ENCODE results near the gene FAM162A.

Gene FAM162A

GRCh38 chr3:122382888-122383666 lies 905 bp upstream of the FAM162A start, which contains the start of gene MIX23:
TSS of gene MIX23 (minus strand) at chr3:122383231. CDS start at chr3:122383224, 7 bp downstream.
- in situ Hi-C loops (cut with MboI; ENCODE audit: low sequenced_read_pairs): loop anchor here (25.0 kb wide), 1 partner anchor 304 kb away; the partner anchor contains the start of gene PARP14

- in situ Hi-C loops (cut with MboI; ENCODE audit: low sequenced_read_pairs): loop anchor here (25.0 kb wide), 1 partner anchor 300 kb away; the partner anchor contains the start of gene PARP14
Observed at GRCh38 chr3:122387709-122388108, 3.7 kb downstream of the FAM162A start.

DNA sequence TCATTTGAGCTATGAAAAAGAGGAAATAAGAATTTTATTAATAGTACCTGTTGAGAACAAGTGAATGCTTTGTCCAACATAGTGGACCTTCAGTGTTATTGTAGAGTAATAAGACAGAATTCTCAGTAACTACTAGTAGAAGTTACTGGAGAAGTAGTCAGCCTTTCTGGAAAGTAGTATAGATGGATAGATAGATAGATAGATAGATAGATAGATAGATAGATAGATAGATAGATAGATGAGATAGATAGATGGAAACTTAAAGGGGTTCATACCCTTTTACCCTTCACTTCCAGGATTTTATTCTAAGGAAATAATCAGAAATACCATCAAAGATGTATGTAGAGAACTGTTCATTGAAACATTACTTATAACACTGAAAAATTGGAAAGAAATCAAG lies 5.2 kb downstream of the FAM162A start:
- in situ Hi-C loops (cut with MboI; ENCODE audit: low sequenced_read_pairs): loop anchor here (25.0 kb wide), 1 partner anchor 298 kb away; the partner anchor contains the start of gene PARP14

DNA sequence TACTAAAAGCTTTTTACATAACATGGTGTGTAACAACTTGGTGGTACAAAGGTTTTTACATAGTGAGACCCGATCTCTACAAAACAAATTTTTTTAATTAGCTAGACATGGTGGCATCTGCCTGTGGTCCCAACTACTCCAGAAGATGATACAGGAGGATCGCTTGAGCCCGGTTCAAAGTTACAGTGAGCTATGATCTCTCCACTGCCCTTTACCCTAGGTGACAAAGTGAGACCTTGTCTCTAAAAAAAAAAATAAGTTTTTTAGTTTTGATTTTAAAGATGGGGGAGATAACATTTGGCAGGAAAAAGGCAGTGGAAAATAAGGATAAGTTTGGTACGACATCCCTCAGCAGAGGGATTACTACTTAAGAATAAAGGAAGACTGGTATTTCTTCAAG lies 5.9 kb downstream of the FAM162A start:
- in situ Hi-C loops (cut with MboI; ENCODE audit: low sequenced_read_pairs): loop anchor here (25.0 kb wide), 1 partner anchor 297 kb away; the partner anchor contains the start of gene PARP14

DNA sequence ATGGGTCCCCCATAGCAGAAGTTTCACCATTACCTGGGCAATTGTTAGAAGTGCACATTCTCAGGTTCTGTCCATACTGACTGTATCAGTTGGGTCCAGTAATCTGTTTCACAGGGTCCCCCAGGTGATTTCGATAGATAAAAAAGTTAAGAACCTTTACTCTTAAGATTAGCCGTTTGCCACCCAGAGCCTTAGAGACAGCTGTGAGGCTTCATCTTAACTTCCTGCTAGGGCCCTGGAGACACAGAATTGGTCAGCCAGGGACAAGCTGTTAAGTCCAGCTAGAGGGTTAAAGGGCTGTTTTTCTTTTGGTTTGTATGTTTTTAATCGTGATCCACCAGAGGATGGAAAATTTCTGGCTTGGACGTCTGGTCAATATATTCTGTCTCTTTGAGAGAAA lies 6.7 kb downstream of the FAM162A start:
- in situ Hi-C loops (cut with MboI; ENCODE audit: low sequenced_read_pairs): loop anchor here (25.0 kb wide), 1 partner anchor 297 kb away; the partner anchor contains the start of gene PARP14

- in situ Hi-C loops (cut with MboI; ENCODE audit: low sequenced_read_pairs): loop anchor here (25.0 kb wide), 1 partner anchor 295 kb away; the partner anchor contains the start of gene PARP14
Observed at GRCh38 chr3:122391681-122392446, 7.9 kb downstream of the FAM162A start.

DNA sequence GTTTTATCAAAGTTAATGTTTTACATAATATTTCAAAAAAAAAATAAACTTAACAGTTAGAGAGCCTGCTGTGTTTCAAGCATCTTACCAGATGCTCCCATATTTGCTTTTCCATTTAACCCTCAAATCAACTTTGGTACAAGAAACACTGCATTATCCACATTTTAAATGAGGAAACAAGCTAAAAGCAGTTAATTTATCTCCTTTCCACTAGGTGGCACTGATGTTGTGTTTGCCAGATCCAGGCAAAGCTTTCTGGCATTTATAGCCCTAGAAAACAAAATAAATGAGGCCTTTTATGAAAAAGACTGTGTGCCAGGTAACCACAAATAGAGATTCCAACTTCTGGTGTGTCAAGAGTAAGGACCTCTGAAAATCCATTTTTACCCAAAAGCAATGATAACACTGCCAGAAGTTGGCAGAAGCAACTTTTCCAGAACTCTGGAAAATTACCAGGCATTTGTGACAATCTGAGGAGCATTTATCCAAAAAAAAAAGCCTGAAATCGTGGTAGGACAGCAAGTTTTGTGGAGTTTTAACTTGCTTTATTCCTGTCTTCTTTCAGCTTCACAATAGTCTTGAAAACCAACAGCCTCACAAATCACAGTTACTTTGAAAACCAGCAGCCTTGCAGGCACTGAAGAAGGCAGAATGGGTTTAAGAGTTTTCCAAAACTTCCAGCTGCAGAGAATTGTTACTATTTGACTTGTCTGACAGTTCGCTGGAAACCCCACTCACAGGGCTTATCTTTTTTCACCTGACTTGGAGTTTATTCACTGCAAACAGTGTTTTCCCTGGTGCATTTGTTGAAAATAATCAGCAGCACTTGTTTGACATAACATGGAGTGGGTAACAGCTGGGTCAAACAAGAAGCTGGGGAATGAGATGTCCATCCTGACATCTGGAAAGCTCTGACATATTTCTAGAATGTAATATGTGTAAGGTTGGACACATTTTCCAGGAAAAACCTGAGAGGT lies 9.2 kb downstream of the FAM162A start:
- in situ Hi-C loops (cut with MboI; ENCODE audit: low sequenced_read_pairs): loop anchor here (25.0 kb wide), 1 partner anchor 294 kb away; the partner anchor contains the start of gene PARP14

- in situ Hi-C loops (cut with MboI; ENCODE audit: low sequenced_read_pairs): loop anchor here (25.0 kb wide), 1 partner anchor 293 kb away; the partner anchor contains the start of gene PARP14
Observed at GRCh38 chr3:122394173-122394572, 10.2 kb downstream of the FAM162A start.

DNA sequence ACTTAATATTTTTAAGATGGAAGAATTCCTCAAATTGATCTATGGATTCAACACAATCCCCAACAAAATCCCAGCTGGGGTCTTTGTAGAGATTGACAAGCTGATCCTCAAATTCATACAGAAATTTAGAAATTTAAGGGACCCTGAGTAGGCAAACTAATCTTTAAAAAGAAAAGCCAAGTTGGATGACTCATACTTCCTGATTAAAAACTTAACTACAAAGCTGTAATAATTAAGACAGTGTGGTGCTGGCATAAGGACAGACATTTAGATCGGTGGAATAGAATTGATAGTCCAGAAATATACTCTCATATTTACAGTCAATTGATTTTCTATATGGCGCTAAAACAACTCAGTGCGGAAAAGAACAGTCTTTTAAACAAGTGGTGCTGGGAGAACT lies 11.6 kb downstream of the FAM162A start:
- in situ Hi-C loops (cut with MboI; ENCODE audit: low sequenced_read_pairs): loop anchor here (25.0 kb wide), 1 partner anchor 292 kb away; the partner anchor contains the start of gene PARP14

DNA sequence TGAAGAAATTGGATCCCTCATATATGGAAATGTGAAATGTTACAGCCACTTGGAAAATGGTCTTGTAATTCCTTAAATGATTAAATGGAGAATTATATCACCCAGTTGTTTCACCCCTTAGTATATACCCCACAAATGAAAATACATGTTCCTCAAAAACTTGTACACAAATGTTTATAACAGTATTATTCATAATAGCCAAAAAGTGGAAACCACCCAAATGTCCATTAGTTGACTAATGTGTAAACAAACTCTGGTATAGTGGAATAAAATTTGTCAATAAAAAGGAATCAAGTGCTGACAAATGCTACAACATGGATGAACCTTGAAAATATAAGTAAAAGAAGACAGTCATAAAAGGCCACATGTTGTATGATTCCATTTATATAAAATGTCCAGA lies 12.5 kb downstream of the FAM162A start:
- in situ Hi-C loops (cut with MboI; ENCODE audit: low sequenced_read_pairs): loop anchor here (25.0 kb wide), 1 partner anchor 291 kb away; the partner anchor contains the start of gene PARP14

DNA sequence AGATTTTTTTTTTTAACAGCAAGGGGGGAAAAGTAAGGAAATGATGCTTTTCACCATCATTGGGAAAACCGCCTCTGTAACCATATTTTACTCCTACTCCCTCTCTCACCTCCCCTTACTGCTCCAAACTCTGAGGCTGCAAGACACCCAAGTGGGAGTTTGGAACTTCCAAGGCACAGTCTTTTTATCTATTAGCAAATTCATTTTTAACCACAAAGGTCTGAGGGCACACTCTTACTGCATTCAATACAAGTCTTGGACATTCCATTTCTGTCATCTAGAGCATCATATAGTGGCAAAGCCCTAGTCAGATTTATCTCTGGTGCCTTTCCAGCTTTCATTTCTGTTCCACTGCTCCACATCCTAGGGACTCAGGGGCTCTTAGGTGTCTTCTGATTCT lies 13.2 kb downstream of the FAM162A start:
- in situ Hi-C loops (cut with MboI; ENCODE audit: low sequenced_read_pairs): loop anchor here (25.0 kb wide), 1 partner anchor 290 kb away; the partner anchor contains the start of gene PARP14

- in situ Hi-C loops (cut with MboI; ENCODE audit: low sequenced_read_pairs): loop anchor here (25.0 kb wide), 1 partner anchor 288 kb away; the partner anchor contains the start of gene PARP14
Observed at GRCh38 chr3:122398920-122399319, 14.9 kb downstream of the FAM162A start.

GRCh38 chr3:122403489-122403888 lies 19.5 kb downstream of the FAM162A start:
- in situ Hi-C loops (cut with MboI; ENCODE audit: low sequenced_read_pairs): no loop called here

- in situ Hi-C loops (cut with MboI; ENCODE audit: low sequenced_read_pairs): no loop called here
Observed at GRCh38 chr3:122405015-122405414, 21.0 kb downstream of the FAM162A start.

GRCh38 chr3:122406198-122406597 lies 22.2 kb downstream of the FAM162A start:
- in situ Hi-C loops (cut with MboI; ENCODE audit: low sequenced_read_pairs): no loop called here

GRCh38 chr3:122407946-122408345 lies 24.0 kb downstream of the FAM162A start:
- in situ Hi-C loops (cut with MboI; ENCODE audit: low sequenced_read_pairs): no loop called here

GRCh38 chr3:122409446-122409845 lies 25.5 kb downstream of the FAM162A start:
- in situ Hi-C loops (cut with MboI; ENCODE audit: low sequenced_read_pairs): no loop called here

DNA sequence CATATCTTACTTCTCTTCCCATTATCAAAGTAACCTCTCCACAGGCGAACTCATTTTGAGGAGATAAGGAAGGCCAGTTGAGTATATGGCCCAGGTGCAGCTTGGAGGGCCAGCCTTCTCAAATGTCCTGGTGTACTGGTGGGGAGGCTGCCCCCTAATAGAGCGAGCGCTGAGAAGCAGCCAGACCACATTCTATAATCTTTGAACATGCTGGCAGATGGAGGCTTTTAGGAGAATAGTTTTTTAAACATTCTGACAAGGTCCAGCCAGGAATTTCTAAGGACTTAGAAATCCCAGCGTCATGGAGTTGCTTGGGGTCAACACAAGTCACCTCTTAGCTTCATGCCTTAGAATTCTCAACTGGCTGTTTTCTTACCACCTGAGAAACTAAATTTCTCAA lies 26.1 kb downstream of the FAM162A start:
- in situ Hi-C loops (cut with MboI; ENCODE audit: low sequenced_read_pairs): no loop called here

GRCh38 chr3:122410639-122411038 lies 26.7 kb downstream of the FAM162A start:
- in situ Hi-C loops (cut with MboI; ENCODE audit: low sequenced_read_pairs): no loop called here

GRCh38 chr3:122414391-122414790 lies 30.4 kb downstream of the FAM162A start:
- in situ Hi-C loops (cut with MboI; ENCODE audit: low sequenced_read_pairs): no loop called here
